AG09319 (cell line): ENCODE data around the gene DGAT2.

Experiments used
- DNase-seq: peaks from one replicate; pipeline ENCODE4 v3.0.0-alpha.2; 2010; ENCODE audit warnings: low read depth; ENCODE audit errors: extremely low read depth
- CTCF ChIP-seq: IDR thresholded peaks from 2 replicates; pipeline ENCODE4 v1.5.1; 2011; ENCODE audit warnings: low read depth, mild to moderate bottlenecking, inconsistent platforms, low read length, moderate library complexity

DGAT2 gene

GRCh38 chr11:75809111-75809510 lies 40.5 kb downstream of the DGAT2 start:
- DNase-seq: no peak
- no peak for TF ChIP-seq CTCF

DNA sequence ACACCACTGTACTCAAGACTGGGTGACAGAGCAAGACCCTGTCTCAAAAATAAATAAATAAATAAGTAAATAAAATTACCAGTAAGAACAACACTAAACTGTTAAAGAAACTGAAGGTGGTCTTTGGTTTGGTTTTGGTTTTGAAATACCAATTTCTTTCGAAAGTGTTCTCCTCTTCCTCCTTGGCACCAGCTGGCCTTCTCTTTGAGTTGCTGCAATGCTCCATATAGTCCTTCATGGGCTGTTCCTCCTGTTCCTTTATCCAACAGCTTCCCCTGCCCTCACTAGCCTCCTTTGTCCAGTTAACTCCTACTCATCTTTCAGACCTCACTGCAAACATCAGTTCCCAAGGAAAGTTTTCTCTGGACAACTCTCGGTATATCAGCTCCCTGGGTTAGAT lies 41.4 kb downstream of the DGAT2 start:
- TF ChIP-seq CTCF: no peak
- DNase-seq: no peak

- TF ChIP-seq CTCF: no peak
- DNase-seq: no peak
These were observed 42.2 kb downstream of the DGAT2 start for GRCh38 chr11:75810637-75811390.

GRCh38 chr11:75811485-75811884 lies 42.9 kb downstream of the DGAT2 start:
- no peak for DNase-seq
- TF ChIP-seq CTCF: no peak

DNA sequence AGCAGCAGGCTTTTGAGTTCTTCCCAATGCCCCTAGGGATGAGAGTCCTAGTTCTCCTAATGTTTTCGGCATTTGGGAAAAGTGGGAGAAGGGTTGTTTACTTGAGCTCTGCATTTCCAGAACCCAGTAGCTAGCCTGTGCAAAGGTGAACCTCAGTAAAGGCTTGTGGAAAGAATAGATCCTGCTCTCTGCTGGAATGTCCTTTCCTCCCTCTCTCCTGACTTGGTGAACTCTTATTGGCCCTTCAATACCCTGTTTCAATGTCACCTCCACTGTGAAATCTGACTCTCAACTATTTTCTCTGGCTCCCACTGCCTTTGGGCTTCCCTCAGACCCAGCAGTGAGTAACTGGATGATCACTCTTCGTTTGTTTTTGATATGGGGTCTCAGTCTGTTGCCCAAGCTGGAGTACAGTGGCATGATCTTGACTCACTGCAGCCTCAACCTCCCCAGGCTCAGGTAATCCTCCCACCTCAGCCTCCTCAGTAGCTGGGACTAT lies 44.0 kb downstream of the DGAT2 start:
- TF ChIP-seq CTCF: no peak
- DNase-seq: no peak

DNA sequence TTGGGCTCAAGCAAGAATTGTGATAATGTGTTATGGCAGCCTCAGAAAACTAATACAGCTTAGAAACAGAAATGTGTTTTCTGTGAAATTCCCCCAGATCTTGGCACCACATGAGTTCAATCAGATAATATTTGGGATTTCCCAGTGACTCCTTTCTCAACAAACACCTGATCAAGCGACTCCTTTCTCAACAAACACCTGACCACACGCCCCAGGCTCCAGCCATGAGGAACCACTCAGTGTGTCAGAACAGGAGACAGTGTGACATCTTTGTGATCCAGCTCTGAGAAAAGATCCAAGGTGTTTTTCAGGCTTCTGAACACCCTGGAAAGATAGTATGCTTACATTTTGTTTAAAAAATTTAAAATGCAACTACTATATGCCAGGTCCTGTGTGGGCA lies 44.5 kb downstream of the DGAT2 start:
- no peak for TF ChIP-seq CTCF
- DNase-seq: no peak

DNA sequence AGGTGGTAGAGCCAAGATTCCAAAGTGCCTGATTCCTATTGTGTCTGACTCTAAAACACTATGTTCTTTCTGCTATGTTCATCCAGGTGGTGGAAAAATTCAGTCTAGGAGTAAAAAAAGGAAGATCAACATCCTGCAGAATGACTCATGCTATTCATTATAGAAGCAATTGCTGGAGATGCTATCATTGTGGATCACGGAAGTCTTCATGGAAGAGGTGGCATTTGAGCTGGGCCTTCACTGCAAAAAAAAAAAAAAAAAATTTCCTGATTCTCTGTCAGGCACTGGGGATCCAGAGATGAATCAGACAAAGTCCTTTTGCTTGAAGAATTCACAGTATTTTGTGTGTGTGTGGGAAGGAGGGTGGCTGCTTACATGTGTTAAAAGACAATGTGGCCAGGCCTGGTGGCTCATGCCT lies 45.1 kb downstream of the DGAT2 start:
- TF ChIP-seq CTCF: no peak
- no peak for DNase-seq
